ENCODE measurements around the gene CRB1. TPM values are rescaled to one million over a fixed set of nuclear protein-coding genes. Genes with fewer than 3 reads are reported as not detected.

Gene CRB1
- total and polyA plus RNA-seq, 2 donors from 2014 or later: 0.16 to 1.2 TPM

GRCh38 chr1:197358959-197359358 lies 90.9 kb downstream of the CRB1 start:
- Histone ChIP-seq H3K36me3 (ENCODE audit: control insufficient read depth in 2 of 3, insufficient read depth in 3 of 3, low read length in 3 of 3) (no peaks in the 10 kb centered on the region), H3K9me3 (ENCODE audit: control insufficient read depth in 2 of 3, insufficient read depth in 1 of 3, low read length in 3 of 3) (no peaks in the 10 kb centered on the region), H3K4me3 (ENCODE audit: low read length in 3 of 3) (no peak overlapping the region), H3K27ac (ENCODE audit: low read depth in 2 of 2, low read length in 2 of 2) (no peak overlapping the region), H3K27me3 (ENCODE audit: control insufficient read depth, insufficient read depth, low read length) (no peaks in the 10 kb centered on the region), H3K4me1 (ENCODE audit: control insufficient read depth in 2 of 3, insufficient read depth in 2 of 3, low read depth in 1 of 3, low read length in 3 of 3) (no peaks in the 10 kb centered on the region), H3K9ac (ENCODE audit: low read length in 3 of 3) (no peak overlapping the region)
- TF ChIP-seq CTCF (IDR thresholded peaks at IDR 0.05; ENCODE audit: borderline replicate concordance, extremely low read depth, insufficient read depth): no peak
- FAIRE-seq (no peak), DNase-seq (no peak)
- intact Hi-C loops (cut with DNase I): loop anchor here (10.0 kb wide), 1 partner anchor 174 kb away; no protein-coding TSS in a partner anchor

- no peaks in the 10 kb centered on the region for H3K4me1 ChIP-seq (ENCODE audit: control insufficient read depth in 2 of 3, insufficient read depth in 2 of 3, low read depth in 1 of 3, low read length in 3 of 3)
- no peaks in the 10 kb centered on the region for H3K36me3 ChIP-seq (ENCODE audit: control insufficient read depth in 2 of 3, insufficient read depth in 3 of 3, low read length in 3 of 3)
- intact Hi-C loops (cut with DNase I): no loop called here
- H3K27me3 ChIP-seq (ENCODE audit: control insufficient read depth, insufficient read depth, low read length): no peaks in the 10 kb centered on the region
- no peak overlapping the region for H3K4me3 ChIP-seq (ENCODE audit: low read length in 3 of 3)
- FAIRE-seq (no peak), DNase-seq (no peak)
- no peaks in the 10 kb centered on the region for H3K9me3 ChIP-seq (ENCODE audit: control insufficient read depth in 2 of 3, insufficient read depth in 1 of 3, low read length in 3 of 3)
- H3K9ac ChIP-seq (ENCODE audit: low read length in 3 of 3): no peak overlapping the region
- no peak for TF ChIP-seq CTCF (IDR thresholded peaks at IDR 0.05; ENCODE audit: borderline replicate concordance, extremely low read depth, insufficient read depth)
- H3K27ac ChIP-seq (ENCODE audit: low read depth in 2 of 2, low read length in 2 of 2): no peak overlapping the region
Measured at GRCh38 chr1:197360068-197360467, 92.0 kb downstream of the CRB1 start.

GRCh38 chr1:197362871-197363270 lies 94.8 kb downstream of the CRB1 start:
- Histone ChIP-seq H3K9me3 (ENCODE audit: control insufficient read depth in 2 of 3, insufficient read depth in 1 of 3, low read length in 3 of 3) (no peaks in the 10 kb centered on the region), H3K4me1 (ENCODE audit: control insufficient read depth in 2 of 3, insufficient read depth in 2 of 3, low read depth in 1 of 3, low read length in 3 of 3) (no peaks in the 10 kb centered on the region), H3K4me3 (ENCODE audit: low read length in 3 of 3) (no peak overlapping the region), H3K36me3 (ENCODE audit: control insufficient read depth in 2 of 3, insufficient read depth in 3 of 3, low read length in 3 of 3) (no peaks in the 10 kb centered on the region), H3K27ac (ENCODE audit: low read depth in 2 of 2, low read length in 2 of 2) (no peak overlapping the region), H3K9ac (ENCODE audit: low read length in 3 of 3) (no peak overlapping the region), H3K27me3 (ENCODE audit: control insufficient read depth, insufficient read depth, low read length) (no peaks in the 10 kb centered on the region)
- no peak for FAIRE-seq
- DNase-seq: no peak
- intact Hi-C loops (cut with DNase I): no loop called here
- no peak for TF ChIP-seq CTCF (IDR thresholded peaks at IDR 0.05; ENCODE audit: borderline replicate concordance, extremely low read depth, insufficient read depth)

- no peak for FAIRE-seq
- no peaks in the 10 kb centered on the region for H3K9me3 ChIP-seq (ENCODE audit: control insufficient read depth in 2 of 3, insufficient read depth in 1 of 3, low read length in 3 of 3)
- no peak overlapping the region for H3K4me3 ChIP-seq (ENCODE audit: low read length in 3 of 3)
- no peak for TF ChIP-seq CTCF (IDR thresholded peaks at IDR 0.05; ENCODE audit: borderline replicate concordance, extremely low read depth, insufficient read depth)
- intact Hi-C loops (cut with DNase I): no loop called here
- no peaks in the 10 kb centered on the region for H3K4me1 ChIP-seq (ENCODE audit: control insufficient read depth in 2 of 3, insufficient read depth in 2 of 3, low read depth in 1 of 3, low read length in 3 of 3)
- DNase-seq: no peak
- no peak overlapping the region for H3K27ac ChIP-seq (ENCODE audit: low read depth in 2 of 2, low read length in 2 of 2)
- no peaks in the 10 kb centered on the region for H3K27me3 ChIP-seq (ENCODE audit: control insufficient read depth, insufficient read depth, low read length)
- H3K9ac ChIP-seq (ENCODE audit: low read length in 3 of 3): no peak overlapping the region
- H3K36me3 ChIP-seq (ENCODE audit: control insufficient read depth in 2 of 3, insufficient read depth in 3 of 3, low read length in 3 of 3): no peaks in the 10 kb centered on the region
Measured at GRCh38 chr1:197363855-197364254, 95.8 kb downstream of the CRB1 start.

All from kidney (tissue), 14 donors.